CD4-positive, CD25-positive, alpha-beta regulatory T cell (primary cell): Measurements from ENCODE around the gene MRPS6. TPM values are rescaled to one million over a fixed set of nuclear protein-coding genes. Genes with fewer than 3 reads are reported as not detected.

Experiments
- ATAC-seq, 2 donors: fragments of 150-1000 bp; cut with Tn5 transposase; one replicate each; pipeline ENCODE4 v1.10.0; 2021; ENCODE audit warnings: low read depth in 2 of 2, moderate number of reproducible peaks in 2 of 2, moderate library complexity in 1 of 2
- DNase-seq, 3 donors: peaks; one replicate each; pipeline versions ENCODE4 v3.0.0 to v3.0.0-alpha.2; 2012 to 2022; ENCODE audit warnings: mixed read lengths in 1 of 3
- H3K27ac ChIP-seq: one replicate; pipeline ENCODE4 v1.7.0; 2013; ENCODE audit warnings: mild to moderate bottlenecking, low read length; ENCODE audit not compliant: insufficient read depth, poor library complexity, severe bottlenecking
- H3K27me3 ChIP-seq: one replicate; pipeline ENCODE4 v1.7.0; 2013; ENCODE audit warnings: low read length; ENCODE audit not compliant: control insufficient read depth, insufficient read depth
- H3K36me3 ChIP-seq: one replicate; pipeline ENCODE4 v1.7.0; 2013; ENCODE audit warnings: mild to moderate bottlenecking, low read length, moderate library complexity; ENCODE audit not compliant: control insufficient read depth, insufficient read depth
- H3K4me1 ChIP-seq: 2 replicates; pipeline ENCODE4 v1.7.0; 2013; ENCODE audit warnings: mild to moderate bottlenecking, low read length; ENCODE audit not compliant: insufficient read depth, control insufficient read depth, poor library complexity, severe bottlenecking
- H3K4me3 ChIP-seq: one replicate; pipeline ENCODE4 v1.7.0; 2013; ENCODE audit warnings: low read depth, mild to moderate bottlenecking, low read length, moderate library complexity
- H3K9me3 ChIP-seq, 2 experiments: 1 replicate in 1 of 2; 2 replicates in 1 of 2; pipeline ENCODE4 v1.7.0; 2013; ENCODE audit warnings: low read length in 2 of 2, mild to moderate bottlenecking in 1 of 2, moderate library complexity in 1 of 2; ENCODE audit not compliant: control insufficient read depth in 2 of 2
- H3K27ac Mint-ChIP-seq, 3 donors: one replicate each; pipeline ENCODE4 v1.8.0; 2020 to 2022; ENCODE audit warnings: mild to moderate bottlenecking in 3 of 3, mixed read lengths in 3 of 3, moderate library complexity in 2 of 3
- H3K27me3 Mint-ChIP-seq: one replicate; pipeline ENCODE4 v1.8.0; 2022; ENCODE audit warnings: mild to moderate bottlenecking, mixed read lengths
- H3K36me3 Mint-ChIP-seq: one replicate; pipeline ENCODE4 v1.8.0; 2020; ENCODE audit warnings: mixed read lengths
- H3K4me1 Mint-ChIP-seq, 4 donors: one replicate each; pipeline ENCODE4 v1.8.0; 2020 to 2022; ENCODE audit warnings: mixed read lengths in 4 of 4, mild to moderate bottlenecking in 1 of 4
- H3K4me3 Mint-ChIP-seq, 4 donors: one replicate each; pipeline ENCODE4 v1.8.0; 2020 to 2022; ENCODE audit warnings: mild to moderate bottlenecking in 4 of 4, mixed read lengths in 4 of 4, moderate library complexity in 3 of 4
- H3K9me3 Mint-ChIP-seq, 7 donors: one replicate each; pipeline ENCODE4 v1.8.0; 2020 to 2022; ENCODE audit warnings: mixed read lengths in 7 of 7, mild to moderate bottlenecking in 3 of 7, moderate library complexity in 2 of 7
- polyA plus RNA-seq, 4 donors: library from polyadenylated mRNA; unstranded; fragments of 300-500 nt; fragmentation: Illumina TruSeq; gene quantifications; one replicate each; pipeline ENCODE4 v1.2.3, GENCODE V29; 2021
- total RNA-seq: library from RNA; stranded (reverse); gene quantifications from one replicate; pipeline ENCODE4 v1.2.3, GENCODE V29; 2022

MRPS6 gene
- total and polyA plus RNA-seq, 5 donors from 2014 or later: 34.9 to 203 (median 184) TPM

DNA sequence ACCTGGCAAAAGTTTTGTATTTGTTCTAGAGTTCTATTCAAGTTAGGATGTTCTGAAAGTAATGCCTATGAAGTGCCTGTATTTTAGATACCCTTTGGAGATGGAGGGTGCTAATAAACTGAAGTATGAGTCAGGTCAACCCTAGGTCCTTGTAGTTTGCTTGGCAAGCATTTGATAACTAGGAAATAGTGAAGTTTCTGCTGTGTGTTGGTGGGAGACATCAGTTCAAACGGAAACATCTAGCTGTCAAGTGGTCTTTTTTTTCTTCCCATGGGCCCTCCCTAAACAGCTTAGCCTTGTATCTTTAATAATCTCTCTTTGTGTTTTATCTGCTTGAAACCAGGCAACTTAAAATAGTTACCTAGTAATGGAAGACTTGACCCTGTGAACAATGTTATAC lies 4.5 kb downstream of the MRPS6 start:
- peaks cover 6% of the 10 kb centered on the region for H3K27me3 Mint-ChIP-seq
- Histone ChIP-seq H3K36me3 (peaks cover 3% of the 10 kb centered on the region), H3K9me3 (no peaks in the 10 kb centered on the region), H3K27me3 (no peaks in the 10 kb centered on the region), H3K27ac (no peak overlapping the region), H3K4me1 (peaks cover 64% of the 10 kb centered on the region), H3K4me3 (peak overlapping the region; percentile 63)
- DNase-seq: no peak
- peak overlapping the region in 2 of 3 donors; percentile 21 to 27 for H3K27ac Mint-ChIP-seq
- no peak for ATAC-seq
- peaks cover 10% of the 10 kb centered on the region for H3K36me3 Mint-ChIP-seq
- no peaks in the 10 kb centered on the region for H3K9me3 Mint-ChIP-seq
- H3K4me1 Mint-ChIP-seq: peaks cover 68 to 85% (median 79%) of the 10 kb centered on the region in 4 donors
- peak overlapping the region; percentile 59 to 75 (median 69) for H3K4me3 Mint-ChIP-seq

DNA sequence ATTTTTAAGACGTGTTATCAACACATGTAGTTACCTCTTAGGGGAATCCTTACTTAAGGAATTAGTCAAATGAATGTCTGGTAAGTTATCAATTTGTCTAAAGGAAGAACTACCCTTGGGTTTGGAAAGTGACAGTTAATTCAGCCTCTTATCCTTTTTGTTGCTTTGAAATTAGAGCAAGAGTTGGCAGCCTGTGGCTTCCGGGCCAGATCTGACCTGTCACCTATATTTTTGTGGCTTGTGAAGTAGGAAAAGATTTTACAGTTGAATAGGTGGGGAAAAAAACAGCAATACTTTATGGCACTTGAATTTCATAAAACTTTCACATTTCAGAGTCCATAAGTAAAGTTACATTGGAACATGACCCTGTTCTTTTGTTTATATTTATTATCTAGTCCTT lies 5.5 kb downstream of the MRPS6 start:
- Mint-ChIP-seq H3K36me3 (peaks cover 15% of the 10 kb centered on the region), H3K4me1 (peaks cover 78 to 96% (median 88%) of the 10 kb centered on the region in 4 donors), H3K27ac (peak overlapping the region in 2 of 3 donors; percentile 21 to 27), H3K9me3 (no peaks in the 10 kb centered on the region), H3K27me3 (peaks cover 6% of the 10 kb centered on the region), H3K4me3 (peak overlapping the region in 3 of 4 donors; percentile 59 to 75 (median 64))
- Histone ChIP-seq H3K27ac (no peak overlapping the region), H3K36me3 (peaks cover 3% of the 10 kb centered on the region), H3K9me3 (no peaks in the 10 kb centered on the region), H3K4me1 (peaks cover 73% of the 10 kb centered on the region), H3K27me3 (no peaks in the 10 kb centered on the region), H3K4me3 (peak overlapping the region; percentile 63)
- ATAC-seq (no peak), DNase-seq (peak in 2 of 3 donors; percentile 24 to 66)

DNA sequence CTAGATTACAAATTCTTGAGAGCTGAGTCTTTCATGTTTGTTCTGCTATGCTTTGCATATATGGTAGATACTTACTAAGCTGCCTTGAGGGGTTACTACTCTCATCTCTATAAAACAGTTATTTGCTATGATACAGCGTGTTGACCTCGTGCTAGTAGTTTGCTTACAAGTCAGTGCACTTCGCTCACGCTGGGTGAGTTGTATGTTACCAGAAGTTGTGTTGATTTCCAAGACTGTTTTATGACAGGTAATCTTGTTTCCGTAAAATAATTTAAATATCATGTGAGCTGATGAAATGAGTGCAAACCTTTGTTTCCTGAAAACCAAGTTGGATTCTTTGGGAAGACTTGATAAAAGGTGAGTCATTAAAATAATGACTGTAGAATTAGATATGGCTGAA lies 7.3 kb downstream of the MRPS6 start:
- Mint-ChIP-seq H3K36me3 (peaks cover 15% of the 10 kb centered on the region), H3K27ac (no peak overlapping the region), H3K4me3 (peak overlapping the region in 1 of 4 donors; percentile 5), H3K4me1 (peaks cover 74 to 91% (median 84%) of the 10 kb centered on the region in 4 donors), H3K9me3 (no peaks in the 10 kb centered on the region), H3K27me3 (no peaks in the 10 kb centered on the region)
- DNase-seq: no peak
- Histone ChIP-seq H3K36me3 (peaks cover 3% of the 10 kb centered on the region), H3K9me3 (no peaks in the 10 kb centered on the region), H3K27me3 (no peaks in the 10 kb centered on the region), H3K4me1 (peaks cover 65% of the 10 kb centered on the region), H3K4me3 (no peak overlapping the region), H3K27ac (no peak overlapping the region)
- no peak for ATAC-seq

DNA sequence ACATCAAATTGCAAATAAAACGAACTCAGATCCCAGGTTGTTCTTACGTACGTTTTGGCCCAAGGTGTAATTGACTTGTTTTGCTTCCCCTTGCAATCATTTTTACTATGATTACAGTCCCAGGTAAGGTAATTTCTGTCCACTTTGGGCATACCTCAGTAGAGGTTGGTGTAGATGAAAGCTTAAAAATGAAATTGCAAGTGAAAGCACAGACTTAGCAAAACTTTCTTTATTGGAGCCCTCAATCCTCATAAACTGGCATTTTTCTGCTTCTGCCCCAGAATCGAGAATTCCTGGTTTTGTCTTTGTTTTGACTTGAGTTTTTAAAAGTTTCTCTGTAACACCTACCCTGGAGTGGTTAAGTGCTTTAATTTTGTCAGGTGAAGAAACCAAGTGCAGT lies 9.4 kb downstream of the MRPS6 start:
- Histone ChIP-seq H3K4me3 (no peak overlapping the region), H3K9me3 (no peaks in the 10 kb centered on the region), H3K36me3 (peaks cover 5% of the 10 kb centered on the region), H3K4me1 (peaks cover 65% of the 10 kb centered on the region), H3K27ac (no peak overlapping the region), H3K27me3 (no peaks in the 10 kb centered on the region)
- no peaks in the 10 kb centered on the region for H3K27me3 Mint-ChIP-seq
- peaks cover 0 to 1% (median 0%) of the 10 kb centered on the region in 7 donors for H3K9me3 Mint-ChIP-seq
- peak overlapping the region in 1 of 3 donors; percentile 21 for H3K27ac Mint-ChIP-seq
- peaks cover 56 to 72% (median 66%) of the 10 kb centered on the region in 4 donors for H3K4me1 Mint-ChIP-seq
- no peak for DNase-seq
- no peak for ATAC-seq
- H3K4me3 Mint-ChIP-seq: peak overlapping the region in 3 of 4 donors; percentile 4 to 43 (median 10)
- peaks cover 15% of the 10 kb centered on the region for H3K36me3 Mint-ChIP-seq

DNA sequence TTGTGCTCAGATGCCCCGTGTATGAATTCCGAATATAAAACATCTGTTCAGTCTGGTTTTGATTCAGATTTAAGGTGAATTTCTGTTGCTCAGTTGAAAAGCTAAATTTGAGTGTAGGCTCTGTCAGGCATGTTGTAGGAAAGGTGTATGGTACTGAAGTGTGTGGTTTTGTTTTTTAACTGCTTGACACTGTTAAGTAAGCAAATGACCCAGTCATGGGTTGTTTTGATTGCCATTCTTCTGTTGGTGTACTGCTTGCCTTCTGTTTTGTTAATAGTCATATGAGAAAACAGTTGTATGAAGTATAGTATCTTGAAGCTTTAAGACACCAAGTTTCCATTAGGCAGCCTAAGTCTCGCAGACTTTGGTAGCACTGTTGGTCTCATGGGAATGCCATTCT lies 10.0 kb downstream of the MRPS6 start:
- Histone ChIP-seq H3K36me3 (peaks cover 5% of the 10 kb centered on the region), H3K27ac (no peak overlapping the region), H3K4me1 (peaks cover 64% of the 10 kb centered on the region), H3K27me3 (no peaks in the 10 kb centered on the region), H3K9me3 (no peaks in the 10 kb centered on the region), H3K4me3 (peak overlapping the region; percentile 28)
- Mint-ChIP-seq H3K36me3 (peaks cover 15% of the 10 kb centered on the region), H3K4me1 (peaks cover 52 to 66% (median 61%) of the 10 kb centered on the region in 4 donors), H3K9me3 (peaks cover 0 to 1% (median 0%) of the 10 kb centered on the region in 7 donors), H3K27me3 (no peaks in the 10 kb centered on the region), H3K4me3 (peak overlapping the region in 3 of 4 donors; percentile 4 to 52 (median 32)), H3K27ac (peak overlapping the region in 1 of 3 donors; percentile 21)
- ATAC-seq (no peak), DNase-seq (no peak)

DNA sequence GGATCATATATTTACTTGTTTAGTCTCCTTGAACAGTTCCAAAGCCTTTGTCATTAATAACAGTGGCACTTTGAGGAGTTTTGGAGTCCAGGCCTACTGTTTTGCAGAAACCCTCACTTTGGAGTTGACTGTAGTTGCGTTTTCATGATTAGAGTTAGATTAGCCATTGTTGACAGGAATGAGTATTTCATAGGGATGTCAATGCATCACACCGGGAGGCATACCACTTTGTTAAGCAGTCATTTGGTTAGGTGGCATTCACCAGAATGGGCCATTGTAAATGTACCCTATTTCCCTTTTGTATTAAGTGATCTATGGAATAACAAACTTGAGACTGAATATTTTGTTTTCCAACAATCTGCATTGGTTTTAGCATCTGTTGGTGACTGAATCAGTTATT lies 11.8 kb downstream of the MRPS6 start:
- H3K36me3 ChIP-seq: peaks cover 5% of the 10 kb centered on the region
- no peaks in the 10 kb centered on the region for H3K27me3 Mint-ChIP-seq
- H3K4me3 Mint-ChIP-seq: peak overlapping the region in 1 of 4 donors; percentile 31
- peaks cover 0 to 1% (median 0%) of the 10 kb centered on the region in 7 donors for H3K9me3 Mint-ChIP-seq
- no peak for ATAC-seq
- H3K27ac Mint-ChIP-seq: no peak overlapping the region
- no peak overlapping the region for H3K4me3 ChIP-seq
- peaks cover 44 to 60% (median 57%) of the 10 kb centered on the region in 4 donors for H3K4me1 Mint-ChIP-seq
- no peak overlapping the region for H3K27ac ChIP-seq
- H3K36me3 Mint-ChIP-seq: peaks cover 15% of the 10 kb centered on the region
- peaks cover 63% of the 10 kb centered on the region for H3K4me1 ChIP-seq
- no peak for DNase-seq
- H3K9me3 ChIP-seq: no peaks in the 10 kb centered on the region
- no peaks in the 10 kb centered on the region for H3K27me3 ChIP-seq

DNA sequence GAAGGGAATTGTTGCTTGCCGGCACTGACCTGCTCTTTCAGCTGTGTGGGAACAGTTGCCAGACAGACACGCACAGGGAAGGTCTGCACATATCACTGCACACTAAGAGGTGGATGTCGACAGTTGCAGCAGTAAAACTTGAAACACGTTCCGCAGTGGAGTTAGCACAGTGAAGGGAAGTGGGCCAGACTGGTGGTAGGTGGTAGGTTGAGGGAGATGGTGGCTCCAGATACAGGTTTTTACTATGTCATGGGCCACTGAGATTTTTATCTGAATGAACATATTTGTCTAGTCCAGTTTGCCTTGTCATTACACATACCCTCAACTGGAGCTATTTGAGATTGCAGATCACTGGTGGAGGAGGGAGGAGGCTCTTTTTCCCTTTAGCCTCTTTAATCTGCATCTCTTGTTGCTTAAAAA lies 13.5 kb downstream of the MRPS6 start:
- no peak overlapping the region for H3K27ac ChIP-seq
- H3K27me3 ChIP-seq: no peaks in the 10 kb centered on the region
- DNase-seq (peak in 1 of 3 donors; percentile 51), ATAC-seq (peak; percentile 50 to 58)
- H3K9me3 Mint-ChIP-seq: peaks cover 0 to 1% (median 0%) of the 10 kb centered on the region in 7 donors
- H3K27me3 Mint-ChIP-seq: no peaks in the 10 kb centered on the region
- H3K4me1 Mint-ChIP-seq: peaks cover 37 to 60% (median 54%) of the 10 kb centered on the region in 4 donors
- no peak overlapping the region for H3K4me3 Mint-ChIP-seq
- H3K36me3 Mint-ChIP-seq: peaks cover 14% of the 10 kb centered on the region
- peak overlapping the region; percentile 38 for H3K4me3 ChIP-seq
- H3K36me3 ChIP-seq: peaks cover 5% of the 10 kb centered on the region
- peaks cover 69% of the 10 kb centered on the region for H3K4me1 ChIP-seq
- no peaks in the 10 kb centered on the region for H3K9me3 ChIP-seq
- H3K27ac Mint-ChIP-seq: no peak overlapping the region

DNA sequence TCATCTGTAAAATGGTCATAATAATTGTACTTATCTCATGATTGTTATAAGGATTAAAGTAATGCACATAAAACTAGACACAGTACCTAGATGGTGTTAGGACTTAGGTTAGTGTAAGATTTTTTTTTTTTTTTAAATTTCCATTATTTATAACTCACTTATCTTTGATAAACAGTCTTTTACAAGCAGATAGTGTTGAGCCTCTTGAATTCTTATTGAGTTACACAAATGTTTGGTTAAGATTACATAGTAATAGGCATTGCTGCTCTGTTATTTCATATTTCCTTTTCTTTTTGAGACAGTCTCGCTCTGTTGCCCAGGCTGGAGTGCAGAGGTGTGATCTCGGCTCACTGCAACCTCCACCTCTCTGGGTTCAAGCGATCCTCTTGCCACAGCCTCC lies 15.4 kb downstream of the MRPS6 start:
- Mint-ChIP-seq H3K36me3 (no peaks in the 10 kb centered on the region), H3K27me3 (no peaks in the 10 kb centered on the region), H3K9me3 (peaks cover 0 to 1% (median 0%) of the 10 kb centered on the region in 7 donors), H3K4me1 (peaks cover 34 to 57% (median 49%) of the 10 kb centered on the region in 4 donors), H3K4me3 (peak overlapping the region in 1 of 4 donors; percentile 35), H3K27ac (no peak overlapping the region)
- H3K27me3 ChIP-seq: no peaks in the 10 kb centered on the region
- ATAC-seq: no peak
- H3K36me3 ChIP-seq: peaks cover 2% of the 10 kb centered on the region
- H3K9me3 ChIP-seq: no peaks in the 10 kb centered on the region
- no peak overlapping the region for H3K27ac ChIP-seq
- DNase-seq: no peak
- peaks cover 64% of the 10 kb centered on the region for H3K4me1 ChIP-seq
- H3K4me3 ChIP-seq: no peak overlapping the region
